ENCODE results near the gene KRTAP10-8.

The KRTAP10-8 gene

GRCh38 chr21:44632067-44632466 lies 20.2 kb downstream of the KRTAP10-8 start:
- Histone ChIP-seq H3K9me3 (ENCODE audit: control insufficient read depth, insufficient read depth, low read depth, low read length) (no peaks in the 10 kb centered on the region), H3K36me3 (ENCODE audit: control insufficient read depth in 2 of 2, insufficient read depth in 1 of 2, low read length in 2 of 2) (no peaks in the 10 kb centered on the region), H3K27ac (ENCODE audit: extremely low read depth, low read depth, low read length) (no peak overlapping the region), H3K4me3 (ENCODE audit: low read depth, low read length) (no peak overlapping the region), H3K4me1 (ENCODE audit: control insufficient read depth, insufficient read depth, low read length) (no peaks in the 10 kb centered on the region)
- ChIA-PET POLR2A (no interaction called here), CTCF (no interaction called here)
- TF ChIP-seq SETDB1 (IDR thresholded peaks at IDR 0.05; ENCODE audit: insufficient read length, low read length), result peak; percentile 73
- TF ChIP-seq ZNF521 (tag by site-specific recombination; IDR thresholded peaks at IDR 0.05), result no peak
- TF ChIP-seq ZNF274 (IDR thresholded peaks at IDR 0.05; ENCODE audit: low read length), result no peak
- TF ChIP-seq ZNF274 (tag by site-specific recombination; IDR thresholded peaks at IDR 0.05; ENCODE audit: borderline replicate concordance), result no peak

DNA sequence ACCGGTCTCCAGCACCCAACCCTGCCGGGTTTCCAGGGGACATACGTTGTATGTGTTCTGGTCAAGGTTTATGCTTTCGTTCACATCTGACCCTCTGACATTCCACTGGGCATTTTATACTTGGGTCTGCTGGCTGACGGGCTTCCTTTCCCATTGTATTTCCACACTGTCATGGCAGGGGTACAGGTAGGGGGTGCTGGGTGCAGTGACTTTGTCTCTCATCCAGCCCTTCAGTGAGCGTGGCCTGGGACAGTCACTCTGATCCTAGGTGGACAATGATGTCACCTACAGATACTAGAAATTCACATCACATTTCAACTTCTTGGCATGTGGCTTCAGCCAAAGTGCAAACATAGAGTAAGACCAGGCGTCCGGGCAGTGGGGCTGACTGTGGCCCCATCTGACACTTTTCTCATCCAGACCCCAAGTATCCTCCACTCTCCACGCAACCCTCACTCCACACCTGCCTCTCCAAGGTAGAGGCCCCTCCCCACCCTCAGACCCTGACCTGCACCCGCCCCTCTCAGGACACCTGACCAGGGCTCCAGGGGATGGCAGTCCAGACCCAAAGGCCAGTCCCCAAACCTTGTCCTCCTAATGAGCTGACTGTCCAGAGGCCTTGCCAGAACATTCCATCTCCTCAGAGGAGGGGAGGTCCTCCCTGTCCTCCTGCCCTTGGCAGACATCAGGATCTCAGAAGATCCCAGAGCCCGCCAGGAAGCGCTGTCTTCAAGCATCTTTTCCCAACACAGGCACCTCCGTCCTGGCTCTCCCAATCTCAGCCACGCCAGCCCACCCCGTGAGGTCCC lies 24.5 kb downstream of the KRTAP10-8 start:
- ChIA-PET POLR2A (no interaction called here), CTCF (interaction anchor here (0.6 kb wide), 1 partner anchor 1795 kb away, joined by 3 read pairs; no protein-coding TSS in a partner anchor)
- H3K27ac ChIP-seq (ENCODE audit: extremely low read depth, low read depth, low read length), result no peak overlapping the region
- TF ChIP-seq ZSCAN16 (tag by site-specific recombination; IDR thresholded peaks at IDR 0.05) (no peak), ZNF585B (tag by site-specific recombination; IDR thresholded peaks at IDR 0.05) (no peak), ZNF623 (tag by site-specific recombination; IDR thresholded peaks at IDR 0.05) (no peak), ZNF558 (tag by site-specific recombination; IDR thresholded peaks at IDR 0.05) (no peak), ZNF391 (tag by site-specific recombination; IDR thresholded peaks at IDR 0.05; ENCODE audit: borderline replicate concordance, low read depth) (no peak), ZNF335 (tag by site-specific recombination; conservative IDR thresholded peaks at IDR 0.05) (no peak), AEBP2 (tag by site-specific recombination; IDR thresholded peaks at IDR 0.05; ENCODE audit: borderline replicate concordance) (no peak), SETDB1 (IDR thresholded peaks at IDR 0.05; ENCODE audit: insufficient read length, low read length) (no peak), ZNF843 (tag by site-specific recombination; IDR thresholded peaks at IDR 0.05) (no peak), ZNF121 (tag by site-specific recombination; IDR thresholded peaks at IDR 0.05) (no peak), ZNF830 (tag by site-specific recombination; IDR thresholded peaks at IDR 0.05; ENCODE audit: low read depth) (no peak), BCL11A (tag by site-specific recombination; IDR thresholded peaks at IDR 0.05; ENCODE audit: low read depth) (no peak)
- TF ChIP-seq, protein P1, sequence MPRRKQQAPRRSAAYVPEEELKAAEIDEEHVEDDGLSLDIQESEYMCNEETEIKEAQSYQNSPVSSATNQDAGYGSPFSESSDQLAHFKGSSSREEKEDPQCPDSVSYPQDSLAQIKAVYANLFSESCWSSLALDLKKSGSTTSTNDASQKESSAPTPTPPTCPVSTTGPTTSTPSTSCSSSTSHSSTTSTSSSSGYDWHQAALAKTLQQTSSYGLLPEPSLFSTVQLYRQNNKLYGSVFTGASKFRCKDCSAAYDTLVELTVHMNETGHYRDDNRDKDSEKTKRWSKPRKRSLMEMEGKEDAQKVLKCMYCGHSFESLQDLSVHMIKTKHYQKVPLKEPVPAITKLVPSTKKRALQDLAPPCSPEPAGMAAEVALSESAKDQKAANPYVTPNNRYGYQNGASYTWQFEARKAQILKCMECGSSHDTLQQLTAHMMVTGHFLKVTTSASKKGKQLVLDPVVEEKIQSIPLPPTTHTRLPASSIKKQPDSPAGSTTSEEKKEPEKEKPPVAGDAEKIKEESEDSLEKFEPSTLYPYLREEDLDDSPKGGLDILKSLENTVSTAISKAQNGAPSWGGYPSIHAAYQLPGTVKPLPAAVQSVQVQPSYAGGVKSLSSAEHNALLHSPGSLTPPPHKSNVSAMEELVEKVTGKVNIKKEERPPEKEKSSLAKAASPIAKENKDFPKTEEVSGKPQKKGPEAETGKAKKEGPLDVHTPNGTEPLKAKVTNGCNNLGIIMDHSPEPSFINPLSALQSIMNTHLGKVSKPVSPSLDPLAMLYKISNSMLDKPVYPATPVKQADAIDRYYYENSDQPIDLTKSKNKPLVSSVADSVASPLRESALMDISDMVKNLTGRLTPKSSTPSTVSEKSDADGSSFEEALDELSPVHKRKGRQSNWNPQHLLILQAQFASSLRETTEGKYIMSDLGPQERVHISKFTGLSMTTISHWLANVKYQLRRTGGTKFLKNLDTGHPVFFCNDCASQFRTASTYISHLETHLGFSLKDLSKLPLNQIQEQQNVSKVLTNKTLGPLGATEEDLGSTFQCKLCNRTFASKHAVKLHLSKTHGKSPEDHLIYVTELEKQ (tag by site-specific recombination; IDR thresholded peaks at IDR 0.05; ENCODE audit: borderline replicate concordance), result no peak
- H3K4me3 ChIP-seq (ENCODE audit: low read depth, low read length), result no peak overlapping the region
- H3K4me1 ChIP-seq (ENCODE audit: control insufficient read depth, insufficient read depth, low read length), result no peaks in the 10 kb centered on the region
- no peaks in the 10 kb centered on the region for H3K9me3 ChIP-seq (ENCODE audit: control insufficient read depth, insufficient read depth, low read depth, low read length)
- no peaks in the 10 kb centered on the region for H3K36me3 ChIP-seq (ENCODE audit: control insufficient read depth in 2 of 2, insufficient read depth in 1 of 2, low read length in 2 of 2)

Data from HEK293 (cell line).